GM19025 (cell line): ENCODE data around the gene SCNN1A.
"Not testable (repeated sequence)": the region's sequence is repeated elsewhere in the genome, so short reads cannot be mapped to it uniquely, and the experiment has no call there.

Experiments used
- ATAC-seq: cut with Tn5 transposase; IDR thresholded peaks from one replicate; pipeline ENCODE4 v1.9.1; 2021; ENCODE audit warnings: mild to moderate bottlenecking, low read depth, moderate library complexity; ENCODE audit not compliant: unreplicated experiment

Gene SCNN1A

DNA sequence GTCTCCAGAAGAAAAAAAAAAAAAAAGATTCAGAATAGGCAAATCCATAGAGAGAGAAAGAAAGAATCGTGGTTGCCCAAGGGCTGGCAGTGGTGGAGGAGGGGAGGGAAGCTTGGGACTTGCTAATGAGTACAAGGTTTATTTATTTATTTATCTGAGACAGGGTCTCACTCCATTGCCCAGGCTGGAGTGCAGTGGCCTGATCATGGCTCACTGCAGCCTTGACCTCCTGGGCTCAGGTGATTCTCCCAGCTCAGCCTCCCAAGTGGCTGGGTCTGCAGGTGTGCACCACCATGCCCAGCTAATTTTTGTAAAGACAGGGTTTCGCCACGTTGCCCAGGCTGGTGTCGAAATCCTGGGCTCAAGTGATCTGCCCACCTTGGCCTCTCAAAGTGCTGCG lies 23.7 kb downstream of the SCNN1A start:
- ATAC-seq: no peak

DNA sequence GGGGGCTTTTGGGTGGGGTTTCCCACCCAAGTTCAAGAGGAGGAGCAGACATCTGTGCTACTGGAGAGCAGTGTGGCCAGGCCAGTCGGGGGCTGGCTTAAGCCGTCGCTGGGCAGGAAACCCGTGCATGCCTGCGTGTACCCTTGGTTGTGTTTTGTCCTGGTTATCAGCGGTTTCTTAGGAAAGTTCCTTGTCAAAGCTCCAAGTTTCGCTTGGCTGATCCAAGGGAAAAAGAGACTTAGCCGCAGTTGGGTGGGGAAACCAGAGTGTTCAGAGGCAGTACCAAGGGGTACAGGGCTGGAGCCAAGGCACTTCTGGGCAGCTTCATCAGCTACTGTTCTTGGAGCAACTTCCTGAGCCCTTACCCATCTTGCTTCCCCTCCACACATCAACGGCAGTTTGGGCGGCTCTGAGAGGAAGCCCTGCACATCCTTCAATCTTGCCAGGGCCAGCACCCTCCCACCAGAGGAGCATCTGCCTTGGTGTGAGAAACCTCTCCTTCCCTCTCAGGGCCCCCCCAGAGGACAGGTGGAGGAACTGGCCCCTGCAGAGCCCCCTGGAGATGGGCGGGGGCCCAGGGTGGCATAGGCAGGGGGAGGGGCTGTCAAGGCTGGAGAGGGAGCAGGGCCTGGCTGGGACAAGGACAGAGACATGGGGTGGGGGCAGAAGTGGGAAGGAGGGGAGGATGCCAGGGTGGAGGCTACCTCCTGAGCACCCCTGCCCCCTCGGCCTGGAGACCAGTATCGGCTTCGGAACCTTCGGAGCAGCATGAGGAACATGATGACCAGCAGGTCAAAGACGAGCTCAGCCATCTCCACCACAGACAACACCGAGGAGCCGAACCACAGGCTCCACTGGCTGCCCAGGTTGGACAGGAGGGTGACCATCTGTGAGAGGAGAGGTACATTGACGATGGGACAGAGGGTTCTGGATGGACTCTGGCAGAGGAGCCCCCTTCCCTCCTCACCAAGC lies 27.7 kb downstream of the SCNN1A start:
- no peak for ATAC-seq

DNA sequence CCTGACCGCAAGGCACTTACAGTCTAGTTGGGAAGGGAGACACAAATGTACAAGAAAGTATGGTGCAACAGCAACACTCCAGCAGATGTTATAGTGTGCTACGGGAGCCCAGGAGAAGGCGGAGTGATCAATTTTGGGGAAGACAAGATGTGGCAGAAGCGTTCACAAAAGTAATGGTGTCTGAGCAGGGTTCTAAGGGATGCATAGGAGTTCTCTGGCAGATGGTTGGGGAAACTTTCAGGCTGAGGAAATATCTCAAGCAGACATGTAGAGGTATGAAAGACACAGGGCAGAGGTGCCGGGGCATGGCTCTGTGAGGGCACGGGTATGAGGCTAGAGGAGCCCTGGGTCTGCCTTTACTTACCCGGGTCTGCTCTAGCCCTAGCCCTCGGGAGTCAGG lies 28.4 kb downstream of the SCNN1A start:
- no peak for ATAC-seq

DNA sequence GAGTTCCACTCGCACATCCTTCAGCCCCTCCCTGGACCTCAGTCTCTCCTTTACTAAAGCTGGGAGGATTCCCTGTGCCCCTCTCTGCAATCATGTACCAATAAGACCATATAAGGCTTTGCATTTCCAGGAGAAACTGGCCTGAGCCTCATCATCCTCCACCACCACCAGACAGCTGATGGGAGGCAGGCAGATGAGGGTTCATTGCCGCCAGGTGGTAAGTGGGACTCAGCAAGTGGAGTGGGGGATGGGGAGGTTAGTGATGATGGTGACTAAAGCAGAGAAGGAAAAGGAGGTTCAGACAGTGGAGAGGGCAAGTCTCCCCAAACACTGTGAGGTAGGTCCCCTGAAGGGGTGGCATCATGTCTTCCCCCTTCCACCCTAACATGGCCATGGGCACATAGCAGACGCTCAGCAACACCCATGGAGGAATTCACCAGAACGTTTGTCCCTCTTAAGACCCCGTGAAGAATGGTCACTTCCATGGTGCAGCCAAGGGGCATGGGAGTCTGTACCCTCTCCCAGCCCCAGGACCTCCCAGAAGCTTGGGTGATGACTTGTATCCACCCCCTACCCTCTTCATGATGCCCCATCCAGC lies 29.0 kb downstream of the SCNN1A start:
- ATAC-seq: no peak

DNA sequence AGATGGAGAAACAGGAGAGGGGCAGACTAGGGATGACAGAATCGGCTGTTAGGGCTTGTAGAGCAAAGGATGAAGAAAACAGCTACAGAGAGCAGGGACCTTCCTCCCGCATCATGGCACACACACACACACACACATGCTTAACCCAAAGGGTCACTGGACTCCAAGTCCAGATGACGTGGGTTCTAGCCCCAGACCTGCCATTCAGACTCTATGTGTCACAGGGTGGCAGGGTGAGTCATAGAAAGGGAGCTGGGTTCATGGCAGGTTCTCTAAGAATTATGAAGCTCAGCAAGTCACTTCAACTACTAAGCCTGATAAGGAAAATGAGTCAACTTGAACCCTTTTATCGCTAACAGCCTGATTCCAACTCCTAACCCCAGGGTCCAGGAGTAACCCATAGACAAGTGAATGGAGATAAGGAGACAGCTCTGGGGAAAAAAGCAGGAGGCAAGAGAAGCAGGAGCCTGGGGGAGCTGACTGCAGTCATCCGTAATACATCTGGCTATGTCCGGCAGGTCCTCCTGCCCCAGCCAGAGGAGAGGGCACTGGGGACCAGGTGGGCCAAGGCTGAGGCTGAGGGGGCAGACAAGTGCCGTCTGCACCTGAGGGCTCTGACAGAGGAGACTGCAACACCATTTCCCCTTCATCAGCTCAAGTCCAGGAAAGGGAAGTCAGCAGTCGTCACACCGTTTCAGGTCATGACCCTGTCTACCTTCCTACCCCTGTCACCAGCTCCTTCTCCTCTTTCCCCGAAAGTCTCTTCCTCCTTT lies 29.9 kb downstream of the SCNN1A start:
- ATAC-seq: no peak

DNA sequence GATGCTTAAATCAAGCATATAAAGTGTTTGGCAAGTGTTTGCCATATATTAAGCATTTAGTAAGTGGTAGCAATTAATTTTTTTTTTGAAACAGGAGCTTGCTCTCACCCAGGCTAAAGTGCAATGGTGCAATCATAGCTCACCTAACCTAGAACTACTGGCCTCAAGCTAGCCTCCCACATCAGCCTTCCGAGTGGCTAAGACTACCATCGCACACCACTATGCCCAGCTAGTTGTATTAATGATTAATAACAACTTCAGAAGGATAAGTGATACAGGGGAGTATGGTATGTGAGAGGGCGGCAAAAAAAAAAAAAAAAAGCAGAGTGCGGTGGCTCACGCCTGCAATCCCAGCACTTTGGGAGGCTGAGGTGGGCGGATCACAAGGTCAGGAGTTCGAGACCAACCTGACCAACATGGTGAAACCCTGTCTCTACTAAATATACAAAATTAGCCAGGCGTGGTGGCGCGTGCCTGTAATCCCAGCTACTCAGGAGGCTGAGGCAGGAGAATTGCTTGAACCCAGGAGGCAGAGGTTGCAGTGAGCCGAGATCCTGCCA lies 31.2 kb downstream of the SCNN1A start:
- not testable (repeated sequence) for ATAC-seq

DNA sequence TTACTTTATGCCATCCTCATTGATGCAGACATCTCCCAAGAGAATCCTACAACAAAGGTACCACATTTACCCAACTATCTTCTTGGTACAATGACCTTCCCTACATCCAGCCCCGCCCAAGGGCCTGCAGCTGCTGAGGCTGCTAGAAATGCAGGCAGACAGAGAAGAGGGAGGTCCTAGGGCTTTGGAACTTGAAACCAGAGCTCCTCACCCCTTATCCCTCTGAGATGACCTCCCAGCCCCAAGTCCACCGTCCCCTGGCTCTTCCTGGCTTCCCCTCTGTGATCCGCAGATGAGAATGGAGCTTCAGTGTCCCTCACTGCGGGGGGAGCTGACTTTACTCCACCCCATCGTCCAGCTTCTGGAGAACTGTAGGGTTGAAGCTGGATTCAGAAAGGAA lies 31.8 kb downstream of the SCNN1A start:
- no peak for ATAC-seq

DNA sequence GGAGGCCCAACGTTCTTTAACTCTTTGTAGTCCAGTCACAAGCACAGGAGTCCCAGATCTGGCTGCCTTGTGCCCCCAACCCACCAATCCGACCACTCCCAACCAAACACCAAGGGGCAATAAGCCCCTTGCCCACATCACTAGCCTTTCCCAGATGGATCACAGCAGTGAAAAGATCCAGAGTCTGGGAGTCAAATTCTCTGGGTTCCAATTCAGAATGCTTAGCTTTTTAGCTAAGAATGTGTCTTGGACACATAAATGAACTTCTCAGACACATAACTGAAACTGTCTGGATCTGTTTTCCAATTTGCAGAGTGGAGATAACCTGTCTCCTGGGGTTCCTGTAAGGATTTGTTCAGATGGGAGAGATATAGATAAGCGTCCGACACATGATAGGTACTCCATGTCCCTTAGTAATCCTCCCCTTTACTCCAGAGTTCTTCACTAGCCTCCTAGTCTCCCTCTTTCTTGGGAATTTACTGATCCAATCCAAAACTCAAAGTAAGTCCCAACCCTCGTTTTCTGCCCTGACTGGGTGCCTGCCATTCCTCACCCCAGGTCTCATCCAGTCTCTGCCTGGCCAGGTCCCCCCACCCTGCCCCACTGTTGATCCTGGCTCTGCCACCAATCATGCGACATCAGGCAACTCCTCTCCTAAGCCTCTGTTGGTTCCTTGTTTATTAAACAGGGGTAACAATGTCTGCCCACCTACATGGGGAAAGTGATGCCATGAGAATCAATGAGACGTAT lies 33.0 kb downstream of the SCNN1A start:
- ATAC-seq: no peak

DNA sequence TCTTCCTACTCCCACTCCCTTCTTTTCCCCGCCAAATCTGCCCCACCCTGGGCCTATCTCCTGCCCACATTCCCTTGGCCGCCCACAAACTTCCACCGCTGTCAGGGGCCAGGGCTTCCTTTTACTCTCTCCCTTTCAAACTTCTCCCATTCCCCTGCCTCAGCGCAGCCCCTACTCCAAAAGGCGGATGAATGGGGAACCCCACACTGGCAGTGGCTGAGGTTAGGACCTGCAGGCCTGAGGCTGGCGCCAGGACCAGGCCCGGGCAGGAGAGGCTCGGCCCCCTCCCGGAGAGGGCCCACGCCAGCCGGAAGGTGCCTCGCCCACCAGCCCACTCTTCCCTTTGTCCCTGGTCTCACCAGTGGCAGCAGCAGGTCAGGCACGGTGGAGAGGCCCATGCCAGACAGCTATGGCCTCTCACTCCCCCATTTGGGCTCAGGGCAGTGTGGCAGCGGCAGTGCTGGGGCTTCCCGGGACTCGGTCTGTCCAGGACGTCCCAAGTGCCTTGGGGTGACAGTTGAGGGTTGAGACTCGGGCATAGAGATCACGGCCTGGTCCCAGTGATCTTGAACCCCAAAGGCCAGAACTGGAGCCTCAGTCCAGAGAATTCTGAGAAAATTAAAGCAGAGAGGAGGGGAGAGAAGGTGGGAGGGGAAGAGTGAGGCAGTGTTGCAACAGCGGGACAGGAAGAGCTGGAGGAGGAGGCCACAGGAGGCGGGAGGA lies 33.8 kb downstream of the SCNN1A start, which contains the start of gene TNFRSF1A:
Gene TNFRSF1A (minus strand): TSS at position 660 of the 723 bp plus-strand sequence. CDS start 262 bp downstream, at position 398.
- ATAC-seq: no peak

DNA sequence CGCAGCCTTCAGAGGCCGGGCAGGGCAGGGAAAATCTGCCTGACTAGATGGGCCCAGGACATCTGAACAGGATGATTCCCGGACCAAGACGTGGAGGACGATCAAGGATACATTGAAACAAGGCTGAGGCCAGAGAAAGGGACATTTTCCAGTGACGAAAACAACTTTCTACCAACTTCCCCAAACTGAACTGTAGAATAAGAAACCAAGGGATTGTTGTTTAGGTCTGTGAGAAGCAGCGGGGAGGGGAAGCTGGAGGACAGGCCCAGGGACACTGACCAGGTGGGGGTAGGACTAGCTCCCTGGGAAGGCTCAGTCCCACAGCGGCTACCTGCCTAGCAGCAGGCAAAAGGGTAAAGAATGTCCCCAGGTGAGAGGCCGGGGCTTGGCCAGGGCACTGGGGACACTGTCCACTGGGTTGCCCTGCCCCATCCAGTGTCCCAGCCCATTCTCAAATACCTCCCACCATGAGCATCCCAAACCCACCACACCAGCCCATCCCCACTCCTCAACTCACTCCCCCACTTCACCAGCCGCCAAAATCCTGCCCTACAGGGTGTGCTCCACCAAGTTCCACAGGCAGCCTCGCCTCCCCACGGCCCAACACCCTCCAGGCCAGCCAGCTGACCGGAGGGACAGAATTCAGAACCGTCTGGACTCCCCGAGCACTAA lies 34.5 kb downstream of the SCNN1A start:
- no peak for ATAC-seq

DNA sequence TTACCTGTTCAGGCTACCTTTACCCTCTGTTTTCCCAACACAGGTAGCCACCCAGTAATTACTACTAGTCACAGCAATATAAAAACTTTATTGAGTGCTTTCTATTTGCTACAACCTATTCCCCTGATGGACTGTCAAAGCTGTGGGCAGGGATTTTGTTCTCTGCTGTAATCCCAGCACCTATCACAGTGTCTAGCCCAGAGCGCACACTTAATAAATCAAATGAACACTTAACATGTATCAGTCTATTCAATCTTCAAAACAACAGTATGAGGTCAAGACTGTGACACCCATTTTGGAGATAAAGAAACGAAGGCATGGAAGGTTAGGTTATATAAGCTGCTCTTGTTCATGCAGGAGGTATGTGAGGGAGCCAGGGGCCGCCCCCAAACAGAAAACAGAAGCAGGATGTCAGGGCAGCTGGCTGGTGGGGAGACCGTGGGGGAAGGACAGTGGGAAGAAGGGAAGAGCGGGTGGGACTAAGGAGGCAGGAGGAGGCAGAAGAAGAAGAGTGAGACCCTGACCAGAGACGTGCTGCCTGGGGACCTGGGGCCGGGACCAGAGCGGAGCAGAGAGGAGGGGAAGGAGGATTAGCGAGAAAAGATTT lies 35.2 kb downstream of the SCNN1A start:
- no peak for ATAC-seq

DNA sequence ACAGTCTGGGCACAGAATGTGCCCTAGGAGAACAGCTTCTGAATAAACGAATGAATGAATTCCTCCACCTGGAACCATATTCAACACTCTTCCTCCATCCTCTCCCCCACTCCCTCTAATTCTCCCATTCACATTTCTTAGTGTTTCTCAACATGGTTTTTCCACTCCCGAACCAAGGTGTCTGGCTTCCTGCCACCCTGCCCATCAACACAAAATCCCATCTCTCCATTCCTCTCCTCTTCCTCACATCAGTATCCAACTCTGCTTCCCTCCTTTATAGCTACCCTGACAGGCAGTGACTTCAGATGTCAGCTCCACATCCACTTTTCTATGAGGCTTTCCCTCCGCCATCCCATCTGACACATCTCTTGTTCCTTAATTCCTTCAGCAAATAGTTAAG lies 36.4 kb downstream of the SCNN1A start:
- no peak for ATAC-seq

DNA sequence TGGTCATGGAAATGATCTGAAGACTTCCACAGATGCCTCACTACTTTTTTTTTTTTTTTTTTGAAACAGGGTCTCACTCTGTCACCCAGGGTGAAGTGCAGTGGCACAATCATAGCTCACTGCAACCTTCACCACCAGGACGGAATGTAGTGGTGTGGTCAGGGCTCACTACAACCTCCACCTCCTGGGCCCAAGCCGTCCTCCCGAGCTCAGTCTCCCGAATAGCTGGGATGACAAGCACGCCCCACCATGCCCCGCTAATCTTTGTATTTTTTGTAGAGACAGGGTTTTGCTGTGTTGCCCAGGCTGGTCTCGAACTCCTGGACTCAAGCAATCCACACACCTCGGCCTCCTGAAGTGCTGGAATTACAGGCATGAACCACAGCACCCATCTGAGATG lies 36.8 kb downstream of the SCNN1A start:
- not testable (repeated sequence) for ATAC-seq

DNA sequence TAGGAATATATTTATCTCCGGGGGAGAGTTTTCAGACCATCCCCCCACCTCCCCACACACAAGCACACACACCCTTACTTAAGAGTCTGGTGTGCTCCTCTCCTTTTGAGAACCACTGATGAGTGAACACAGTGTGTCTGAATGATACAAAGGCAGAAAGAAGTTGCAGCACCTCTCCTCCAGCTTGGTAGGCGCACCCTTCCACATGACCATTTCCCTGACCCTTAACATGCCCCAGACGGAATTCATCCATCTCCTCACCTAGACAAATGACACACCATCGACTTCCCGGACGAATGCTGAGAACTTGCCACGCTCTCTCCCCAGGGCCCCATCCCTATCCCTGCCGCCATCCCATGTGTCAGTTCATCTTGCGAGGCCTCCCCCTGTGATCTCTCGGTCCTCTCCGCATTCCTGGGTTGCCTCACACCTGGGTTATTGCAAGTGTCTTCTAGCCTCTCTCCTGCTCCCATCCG lies 37.4 kb downstream of the SCNN1A start:
- no peak for ATAC-seq

DNA sequence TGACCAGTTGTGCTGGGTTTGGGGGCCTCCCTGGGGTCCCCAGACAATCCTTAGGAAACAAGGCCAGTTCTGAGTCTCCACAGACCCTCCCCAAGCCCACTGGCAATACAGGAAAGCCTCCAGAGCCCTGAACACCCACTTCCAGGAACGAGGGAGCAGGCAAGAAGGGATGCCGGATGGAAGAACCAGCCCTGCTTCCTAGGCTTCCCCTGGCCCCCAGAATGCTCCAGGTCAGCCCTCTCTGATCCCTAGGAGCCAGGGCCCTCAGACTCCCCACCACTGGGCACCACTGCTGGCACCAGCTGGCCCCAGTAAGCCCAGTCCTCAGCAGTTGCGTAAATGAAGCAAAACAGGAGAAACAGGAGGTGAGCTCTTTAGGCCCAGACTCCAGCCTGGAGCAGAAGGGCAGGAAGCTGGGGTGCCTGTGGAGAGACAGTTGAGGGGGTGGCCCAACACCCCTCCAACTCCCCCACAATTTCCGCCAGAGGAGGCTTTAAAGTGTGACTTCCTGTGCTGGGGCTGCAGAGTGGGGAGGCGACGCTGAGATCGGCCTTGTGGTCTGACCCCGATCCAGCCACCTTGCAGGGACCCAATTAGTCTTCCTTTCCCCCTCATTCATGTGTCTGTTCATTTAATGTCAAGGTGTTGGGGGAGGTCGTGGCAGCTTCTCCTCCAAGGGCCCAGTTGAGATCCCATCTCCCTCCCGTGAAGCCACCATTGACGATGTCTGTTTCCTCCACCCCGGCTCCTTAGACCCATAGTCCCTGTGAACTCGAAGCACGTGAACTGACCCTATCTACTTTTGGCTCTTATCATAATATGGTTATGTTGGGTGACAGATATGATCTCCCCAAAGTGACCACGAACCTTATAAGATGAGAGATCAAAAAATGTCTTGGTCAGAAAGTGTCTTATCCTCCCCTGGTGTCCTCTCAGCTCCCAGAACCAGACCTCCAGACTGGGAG lies 38.2 kb downstream of the SCNN1A start:
- ATAC-seq: no peak

DNA sequence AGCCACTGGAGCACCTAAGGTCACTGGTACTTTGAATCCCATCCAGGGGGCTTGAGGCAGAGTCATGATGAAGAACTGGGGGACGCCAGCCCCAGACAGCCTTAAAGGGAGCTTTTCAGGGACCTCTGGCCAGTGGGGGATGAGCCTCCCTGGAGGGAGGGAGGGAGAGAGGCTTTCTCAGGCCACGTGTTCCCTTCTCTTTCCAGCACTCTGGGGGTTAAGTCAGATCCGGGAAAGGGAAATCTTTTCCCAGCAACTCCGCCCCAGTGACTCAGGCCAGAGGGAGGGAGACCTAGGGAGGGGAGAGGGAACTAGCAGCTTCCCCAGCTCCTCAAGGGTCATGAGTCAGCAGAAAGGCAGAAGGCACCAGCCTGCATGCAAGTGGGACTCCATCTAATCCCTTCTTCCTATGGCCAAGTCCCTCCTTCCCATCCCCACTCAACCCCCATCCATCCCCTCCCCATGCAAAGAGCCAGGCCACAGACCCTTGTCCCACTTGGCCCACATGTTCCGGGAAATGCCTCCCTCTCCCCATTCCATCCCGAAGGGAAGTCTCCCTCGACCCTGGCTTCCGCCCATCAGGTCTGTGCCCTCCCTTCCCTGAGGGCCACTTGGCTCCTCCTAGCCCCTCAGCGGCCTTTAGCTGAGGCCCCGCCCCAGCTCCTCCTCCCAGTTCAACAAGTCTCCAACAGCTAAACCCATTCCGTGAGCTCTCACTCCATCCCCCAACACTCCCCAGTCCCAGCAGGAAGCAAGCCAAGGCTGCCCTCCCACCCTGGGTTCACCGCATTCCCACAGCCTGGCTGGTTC lies 39.1 kb downstream of the SCNN1A start:
- no peak for ATAC-seq
